Measurements from ENCODE around the gene SLC5A3. TPM values are rescaled to one million over a fixed set of nuclear protein-coding genes. Genes with fewer than 3 reads are reported as not detected.

Gene SLC5A3
- total and polyA plus RNA-seq, 4 donors: 12.7 to 59.8 (median 32.3) TPM

DNA sequence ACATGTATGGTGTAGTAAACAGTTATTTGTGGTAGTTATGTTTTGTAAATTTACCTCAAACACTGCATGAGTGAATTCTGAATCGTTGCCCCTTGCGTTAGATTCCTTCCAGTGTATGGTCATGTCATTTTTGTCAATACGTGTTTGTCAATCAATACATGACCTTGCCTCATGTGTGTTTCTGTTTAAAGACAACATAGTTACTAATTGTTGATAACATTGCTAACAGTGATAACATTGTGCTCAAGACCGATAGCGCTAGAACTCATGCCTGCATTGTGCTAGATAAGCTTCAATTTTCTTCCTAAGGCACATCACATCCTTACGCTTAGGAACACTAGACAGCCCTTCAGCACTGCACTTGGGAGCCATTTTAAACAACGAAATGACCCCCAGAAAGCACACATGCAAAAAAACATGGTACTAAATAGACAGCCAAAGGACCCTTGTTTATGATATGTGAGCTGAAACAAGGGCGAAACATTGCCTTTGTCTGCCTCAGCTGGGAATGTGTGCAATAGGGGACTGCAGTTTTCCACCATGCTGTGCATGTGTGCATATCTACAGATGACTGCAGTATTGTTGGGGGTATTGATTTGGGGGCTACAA lies 37.3 kb downstream of the SLC5A3 start:
- no peak overlapping the region for H3K27ac ChIP-seq (ENCODE audit: low read depth, low read length)
- no peaks in the 10 kb centered on the region for H3K27me3 ChIP-seq (ENCODE audit: control insufficient read depth, insufficient read depth, low read length)
- H3K36me3 ChIP-seq (ENCODE audit: control insufficient read depth, insufficient read depth, low read length): no peaks in the 10 kb centered on the region
- 79% methylated on average over 4 of the region's 8 CpGs for WGBS (ENCODE audit: insufficient coverage)
- peak in 1 of 6 donors; percentile 20 for DNase-seq (ENCODE audit: low read depth in 4 of 6, low spot score in 6 of 6)
- H3K4me3 ChIP-seq (ENCODE audit: low read depth, low read length): no peak overlapping the region
- H3K9me3 ChIP-seq (ENCODE audit: control insufficient read depth, insufficient read depth, low read length): no peaks in the 10 kb centered on the region
- H3K4me1 ChIP-seq (ENCODE audit: control insufficient read depth, insufficient read depth, low read length): no peaks in the 10 kb centered on the region

DNA sequence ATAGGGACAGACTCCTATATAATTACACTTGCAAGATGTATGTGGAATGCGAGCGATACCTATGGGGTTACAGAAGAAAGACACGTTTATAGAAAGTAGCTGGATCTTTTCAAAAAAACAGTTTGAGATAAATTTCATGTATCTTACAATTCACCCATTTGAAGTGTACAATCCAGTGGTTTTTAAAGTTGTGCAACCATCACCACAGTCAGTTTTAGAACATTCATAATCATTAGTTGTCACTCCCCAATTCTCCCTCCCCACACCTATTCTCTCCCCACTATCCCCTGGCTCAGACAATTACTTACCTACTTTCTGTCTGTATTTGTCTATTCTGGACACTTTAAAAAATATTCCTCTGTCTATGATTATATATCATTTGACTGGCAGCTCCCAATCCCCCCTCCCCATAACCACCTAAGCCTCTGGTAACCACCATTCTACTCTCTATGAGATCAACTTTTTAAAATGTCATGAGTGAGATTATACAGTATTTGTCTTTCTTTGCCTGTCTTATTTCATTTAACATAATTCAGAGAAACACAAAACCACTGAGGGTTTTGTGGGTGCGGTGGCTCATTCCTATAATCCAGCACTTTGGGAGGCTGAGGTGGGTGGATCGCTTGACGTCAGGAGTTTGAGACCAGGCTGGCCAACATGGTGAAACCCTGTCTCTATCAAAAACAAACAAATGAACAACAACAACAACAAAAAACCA lies 39.1 kb downstream of the SLC5A3 start:
- no peaks in the 10 kb centered on the region for H3K36me3 ChIP-seq (ENCODE audit: control insufficient read depth, insufficient read depth, low read length)
- no peak overlapping the region for H3K27ac ChIP-seq (ENCODE audit: low read depth, low read length)
- H3K27me3 ChIP-seq (ENCODE audit: control insufficient read depth, insufficient read depth, low read length): no peaks in the 10 kb centered on the region
- no peaks in the 10 kb centered on the region for H3K9me3 ChIP-seq (ENCODE audit: control insufficient read depth, insufficient read depth, low read length)
- no peaks in the 10 kb centered on the region for H3K4me1 ChIP-seq (ENCODE audit: control insufficient read depth, insufficient read depth, low read length)
- no peak for DNase-seq (ENCODE audit: low read depth in 4 of 6, low spot score in 6 of 6)
- H3K4me3 ChIP-seq (ENCODE audit: low read depth, low read length): no peak overlapping the region
- WGBS (ENCODE audit: insufficient coverage): no CpG with 5 or more reads among the region's 6 CpGs

DNA sequence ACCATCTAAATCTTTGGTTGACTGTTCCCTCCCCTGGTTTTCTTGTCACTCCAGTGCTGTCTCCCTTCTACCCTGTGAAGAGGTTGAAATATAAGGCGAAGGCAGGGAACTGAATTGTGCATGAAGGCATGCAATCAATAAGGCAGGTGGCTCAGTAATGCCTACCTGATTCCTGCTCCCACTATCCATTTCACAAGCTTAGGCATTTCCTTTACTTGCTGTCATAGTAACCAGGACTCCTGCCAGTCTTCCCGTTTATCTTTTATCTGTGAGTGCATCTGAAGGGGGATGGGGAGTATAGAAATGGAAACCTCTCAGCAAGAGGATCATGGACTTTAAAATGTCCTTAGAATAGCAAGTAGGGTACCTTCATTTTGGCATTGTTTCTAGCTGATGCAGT lies 40.5 kb downstream of the SLC5A3 start:
- WGBS (ENCODE audit: insufficient coverage): no CpG with 5 or more reads among the region's 2 CpGs
- no peak overlapping the region for H3K4me3 ChIP-seq (ENCODE audit: low read depth, low read length)
- no peak overlapping the region for H3K27ac ChIP-seq (ENCODE audit: low read depth, low read length)
- H3K4me1 ChIP-seq (ENCODE audit: control insufficient read depth, insufficient read depth, low read length): no peaks in the 10 kb centered on the region
- H3K27me3 ChIP-seq (ENCODE audit: control insufficient read depth, insufficient read depth, low read length): no peaks in the 10 kb centered on the region
- H3K36me3 ChIP-seq (ENCODE audit: control insufficient read depth, insufficient read depth, low read length): no peaks in the 10 kb centered on the region
- DNase-seq (ENCODE audit: low read depth in 4 of 6, low spot score in 6 of 6): peak in 2 of 6 donors; percentile 58 to 61
- no peaks in the 10 kb centered on the region for H3K9me3 ChIP-seq (ENCODE audit: control insufficient read depth, insufficient read depth, low read length)

DNA sequence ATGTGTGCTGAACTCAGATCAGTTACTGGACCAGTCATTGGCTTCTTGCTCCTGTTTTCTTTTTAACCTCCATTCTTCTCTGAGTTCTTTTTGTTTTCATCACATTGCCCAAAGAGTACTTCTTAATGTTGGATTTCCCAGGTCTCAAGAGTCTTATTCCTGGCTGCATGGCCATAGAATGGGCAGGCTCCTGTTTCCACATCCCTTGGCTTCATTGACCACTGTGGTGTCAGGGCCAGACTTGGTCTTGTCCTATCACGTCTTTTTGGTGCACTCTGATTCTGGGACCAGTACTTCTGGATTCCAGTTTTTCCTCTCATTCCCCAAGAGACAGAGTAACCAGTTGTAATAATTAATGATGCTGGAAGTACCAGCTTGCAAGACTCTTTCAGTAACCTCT lies 41.8 kb downstream of the SLC5A3 start:
- WGBS (ENCODE audit: insufficient coverage): no CpG with 5 or more reads among the region's 1 CpG
- Histone ChIP-seq H3K4me1 (ENCODE audit: control insufficient read depth, insufficient read depth, low read length) (no peaks in the 10 kb centered on the region), H3K4me3 (ENCODE audit: low read depth, low read length) (no peak overlapping the region), H3K27me3 (ENCODE audit: control insufficient read depth, insufficient read depth, low read length) (no peaks in the 10 kb centered on the region), H3K9me3 (ENCODE audit: control insufficient read depth, insufficient read depth, low read length) (no peaks in the 10 kb centered on the region), H3K36me3 (ENCODE audit: control insufficient read depth, insufficient read depth, low read length) (no peaks in the 10 kb centered on the region), H3K27ac (ENCODE audit: low read depth, low read length) (no peak overlapping the region)
- DNase-seq (ENCODE audit: low read depth in 4 of 6, low spot score in 6 of 6): no peak

DNA sequence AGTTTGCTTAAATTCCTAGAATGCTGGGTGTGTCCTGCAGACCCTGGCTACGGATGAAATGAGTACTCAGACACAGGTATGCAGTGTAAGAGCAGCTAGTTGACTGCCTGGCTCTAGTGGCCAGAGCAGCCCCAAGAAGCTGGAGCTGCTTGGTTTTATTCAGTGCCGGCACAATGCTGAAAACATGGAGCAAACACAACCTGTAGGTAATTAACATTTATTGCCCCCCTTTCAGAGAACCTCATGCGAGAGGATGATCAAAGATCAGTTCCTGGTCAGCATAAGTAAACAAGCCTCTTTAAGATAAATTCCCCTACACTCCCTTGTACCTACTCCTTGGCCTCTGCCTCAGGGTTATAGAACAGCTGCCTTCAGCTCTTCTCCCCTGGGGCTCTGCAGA lies 43.2 kb downstream of the SLC5A3 start:
- no peaks in the 10 kb centered on the region for H3K27me3 ChIP-seq (ENCODE audit: control insufficient read depth, insufficient read depth, low read length)
- no peak overlapping the region for H3K27ac ChIP-seq (ENCODE audit: low read depth, low read length)
- no peaks in the 10 kb centered on the region for H3K9me3 ChIP-seq (ENCODE audit: control insufficient read depth, insufficient read depth, low read length)
- no peak for DNase-seq (ENCODE audit: low read depth in 4 of 6, low spot score in 6 of 6)
- no peak overlapping the region for H3K4me3 ChIP-seq (ENCODE audit: low read depth, low read length)
- no peaks in the 10 kb centered on the region for H3K36me3 ChIP-seq (ENCODE audit: control insufficient read depth, insufficient read depth, low read length)
- H3K4me1 ChIP-seq (ENCODE audit: control insufficient read depth, insufficient read depth, low read length): no peaks in the 10 kb centered on the region
- 60% methylated on average over 3 of the region's 3 CpGs for WGBS (ENCODE audit: insufficient coverage)

DNA sequence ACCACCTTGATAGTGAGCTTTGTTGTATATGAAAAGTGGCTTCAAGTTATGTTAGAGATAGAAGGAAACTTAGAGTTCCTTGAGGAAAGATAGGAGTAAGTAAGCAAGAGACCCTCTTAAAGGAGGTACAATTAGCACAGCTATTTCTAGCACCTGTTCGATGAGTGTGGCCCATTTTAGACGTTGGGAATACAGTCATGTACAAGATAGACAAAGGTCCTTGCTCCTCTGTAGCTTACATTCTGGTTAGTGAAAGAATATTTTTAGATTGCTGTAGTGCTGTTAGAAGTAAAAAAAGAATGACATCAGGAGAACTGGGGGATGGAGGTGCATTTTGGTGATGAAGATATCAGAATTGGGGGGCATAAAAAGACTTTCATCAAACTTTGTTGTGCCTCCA lies 47.5 kb downstream of the SLC5A3 start:
- no peak for DNase-seq (ENCODE audit: low read depth in 4 of 6, low spot score in 6 of 6)
- H3K9me3 ChIP-seq (ENCODE audit: control insufficient read depth, insufficient read depth, low read length): no peaks in the 10 kb centered on the region
- H3K27ac ChIP-seq (ENCODE audit: low read depth, low read length): no peak overlapping the region
- no peaks in the 10 kb centered on the region for H3K36me3 ChIP-seq (ENCODE audit: control insufficient read depth, insufficient read depth, low read length)
- no peak overlapping the region for H3K4me3 ChIP-seq (ENCODE audit: low read depth, low read length)
- no peaks in the 10 kb centered on the region for H3K27me3 ChIP-seq (ENCODE audit: control insufficient read depth, insufficient read depth, low read length)
- WGBS (ENCODE audit: insufficient coverage): 88% methylated on average over 2 of the region's 2 CpGs
- H3K4me1 ChIP-seq (ENCODE audit: control insufficient read depth, insufficient read depth, low read length): no peaks in the 10 kb centered on the region

DNA sequence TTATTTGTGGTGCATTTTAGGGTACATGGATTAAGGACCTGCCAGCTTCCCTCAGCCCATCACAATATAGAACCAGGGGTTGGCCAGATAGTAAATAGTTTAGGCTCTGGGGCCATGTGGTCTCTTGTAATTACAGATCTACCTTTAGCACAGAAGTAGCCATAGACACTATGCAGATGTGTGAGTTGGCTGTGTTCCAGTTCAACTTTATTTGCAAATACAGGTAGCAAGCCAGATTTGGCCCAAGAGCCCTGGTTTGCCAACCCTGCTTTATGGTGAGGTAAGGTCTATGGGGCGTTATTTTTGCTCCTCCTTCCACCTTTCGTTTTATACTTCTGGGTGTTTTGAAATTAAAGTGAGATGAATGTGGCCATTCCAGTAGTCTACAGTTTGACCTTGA lies 48.7 kb downstream of the SLC5A3 start:
- Histone ChIP-seq H3K27ac (ENCODE audit: low read depth, low read length) (no peak overlapping the region), H3K9me3 (ENCODE audit: control insufficient read depth, insufficient read depth, low read length) (no peaks in the 10 kb centered on the region), H3K4me3 (ENCODE audit: low read depth, low read length) (no peak overlapping the region), H3K36me3 (ENCODE audit: control insufficient read depth, insufficient read depth, low read length) (peaks cover 2% of the 10 kb centered on the region), H3K27me3 (ENCODE audit: control insufficient read depth, insufficient read depth, low read length) (no peaks in the 10 kb centered on the region), H3K4me1 (ENCODE audit: control insufficient read depth, insufficient read depth, low read length) (peaks cover 8% of the 10 kb centered on the region)
- DNase-seq (ENCODE audit: low read depth in 4 of 6, low spot score in 6 of 6): no peak
- WGBS (ENCODE audit: insufficient coverage): no CpG with 5 or more reads among the region's 2 CpGs

Other genes with a start within 250 kb of the SLC5A3 start
- 100 to 1,000 TPM; 225 to 260 TPM for gene ATP5PO, start 157.8 kb upstream of the SLC5A3 start, total RNA-seq
- gene ATP5PO, start 157.8 kb upstream of the SLC5A3 start, polyA plus RNA-seq (ENCODE audit: insufficient read length in 2 of 2): 100 to 1,000 TPM; 308 to 329 TPM
- gene MRPS6, start within 50 bp of the SLC5A3 start, total RNA-seq: 10 to 100 TPM; 30.5 to 40.8 TPM
- gene MRPS6, start within 50 bp of the SLC5A3 start, polyA plus RNA-seq (ENCODE audit: insufficient read length in 2 of 2): 100 to 1,000 TPM; 107 to 111 TPM

Data from spinal cord (tissue), 10 donors.